Left lung (tissue), 10 donors: ENCODE measurements around the gene U2AF1L4. TPM values are rescaled to one million over a fixed set of nuclear protein-coding genes. Genes with fewer than 3 reads are reported as not detected.

Experiments
- ATAC-seq: fragments of 200-7000 bp; cut with Tn5 transposase; one replicate; pipeline ENCODE4 v1.9.1; 2020; ENCODE audit warnings: moderate library complexity
- DNase-seq, 4 donors: peaks; one replicate each; pipeline ENCODE4 v3.0.0-alpha.2; 2013 to 2020
- H3K27ac ChIP-seq, 2 donors: fragments of 200-600 bp; sonication (generic) in 1 of 2; one replicate each; pipeline versions ENCODE4 v1.5.0 to v1.8.0; 2020 to 2021
- H3K27me3 ChIP-seq, 2 donors: fragments of 200-600 bp; sonication (generic) in 1 of 2; one replicate each; pipeline versions ENCODE4 v1.5.0 to v1.8.0; 2020 to 2021
- H3K36me3 ChIP-seq, 2 donors: fragments of 200-600 bp; sonication (generic) in 1 of 2; one replicate each; pipeline versions ENCODE4 v1.5.0 to v1.8.0; 2020 to 2021
- H3K4me1 ChIP-seq, 2 donors: fragments of 200-600 bp; one replicate each; pipeline ENCODE4 v1.8.0; 2021
- H3K4me3 ChIP-seq, 2 donors: fragments of 200-600 bp; sonication (generic) in 1 of 2; one replicate each; pipeline versions ENCODE4 v1.5.0 to v1.8.0; 2020 to 2021; ENCODE audit warnings: mild to moderate bottlenecking in 1 of 2
- H3K9me3 ChIP-seq, 2 donors: fragments of 200-600 bp; sonication (generic) in 1 of 2; one replicate each; pipeline versions ENCODE4 v1.5.0 to v1.8.0; 2020 to 2021
- CTCF ChIP-seq, 2 donors: fragments of 200-600 bp; sonication (generic) in 1 of 2; IDR thresholded peaks; one replicate each; pipeline versions ENCODE4 v1.5.0 to v1.8.0; 2021; ENCODE audit warnings: antibody characterized with exemption in 2 of 2
- intact Hi-C, 2 donors: fragments of 100-400 bp; cut with DNase I; formaldehyde crosslinking; loops; one replicate each; pipeline versions ENCODE4 v1.11.2 to v1.14.2; 2022
- polyA plus RNA-seq, 6 donors: library from polyadenylated mRNA; unstranded; fragments of 120-200 nt; gene quantifications; one replicate each; pipeline ENCODE4 v1.2.1, GENCODE V29; 2013; ENCODE audit not compliant: insufficient read length in 6 of 6
- total RNA-seq, 2 donors: library from RNA; stranded (reverse); fragmentation: NEBNext Ultra II Directional; extraction: Animal tissue kit (Norgen Biotek cat#: 25700); gene quantifications; one replicate each; pipeline ENCODE4 v1.2.1, GENCODE V29; 2021
- donor health status: DM: no; HTN: yes; CAD: no.
- donor health status: DM: no; HTN: no; CAD: no.

U2AF1L4 gene
- total and polyA plus RNA-seq, 8 donors = 15.2 to 20.5 (median 16.5) TPM

- DNase-seq (peak in 1 of 4 donors; percentile 76), ATAC-seq (no peak)
- Histone ChIP-seq H3K36me3 (peaks cover 0 to 62% of the 10 kb centered on the region in 2 donors), H3K9me3 (no peaks in the 10 kb centered on the region), H3K4me3 (no peak overlapping the region), H3K27ac (no peak overlapping the region), H3K27me3 (no peaks in the 10 kb centered on the region), H3K4me1 (peaks cover 3 to 41% of the 10 kb centered on the region in 2 donors)
- intact Hi-C loops = no loop called here
- no peak for TF ChIP-seq CTCF (IDR thresholded peaks at IDR 0.05)
These were observed 7.0 kb downstream of the U2AF1L4 start for GRCh38 chr19:35738021-35738886.

DNA sequence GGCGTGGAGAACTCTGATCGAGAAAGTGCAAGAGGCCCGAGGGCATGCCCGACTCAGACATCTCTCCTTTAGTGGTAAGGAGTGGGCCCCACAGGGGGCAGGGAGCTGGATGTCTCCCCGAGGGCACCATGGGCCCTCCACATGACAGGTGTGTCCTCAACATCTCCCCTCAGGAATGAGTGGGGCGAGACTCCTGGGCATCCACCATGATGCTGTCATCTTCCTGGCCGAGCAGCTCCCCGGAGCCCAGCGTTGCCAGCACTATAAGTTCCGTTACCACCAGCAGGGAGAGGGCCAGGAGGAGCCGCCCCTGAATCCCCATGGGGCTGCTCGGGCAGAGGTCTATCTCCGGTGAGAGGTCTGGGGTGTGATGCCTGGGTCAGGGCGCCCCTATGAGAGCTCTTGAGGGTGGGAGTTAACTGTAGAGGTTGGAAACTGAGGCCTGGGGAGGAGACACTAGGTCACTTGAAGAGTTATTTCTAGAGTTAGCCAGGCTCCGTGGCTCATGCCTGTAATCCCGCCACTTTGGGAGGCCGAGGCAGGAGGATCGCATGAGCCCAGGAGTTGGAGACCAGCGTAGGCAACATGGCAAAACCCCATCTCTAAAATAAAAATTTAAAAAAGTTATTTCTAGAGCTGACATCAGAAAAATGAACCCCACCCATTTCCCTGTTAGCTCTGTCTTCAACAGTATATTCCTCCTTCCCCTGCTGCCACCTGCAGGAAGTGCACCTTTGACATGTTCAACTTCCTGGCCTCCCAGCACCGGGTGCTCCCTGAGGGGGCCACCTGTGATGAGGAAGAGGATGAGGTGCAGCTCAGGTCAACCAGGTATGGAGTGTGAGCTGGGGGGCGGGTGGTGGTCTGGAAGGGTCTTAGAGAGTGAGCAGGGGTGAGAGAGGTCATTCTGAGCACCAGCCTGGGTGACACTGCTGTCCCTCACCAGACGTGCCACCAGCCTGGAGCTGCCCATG lies 8.0 kb downstream of the U2AF1L4 start:
- Histone ChIP-seq H3K27ac (no peak overlapping the region), H3K4me3 (no peak overlapping the region), H3K27me3 (no peaks in the 10 kb centered on the region), H3K36me3 (peaks cover 0 to 72% of the 10 kb centered on the region in 2 donors), H3K4me1 (peaks cover 3 to 31% of the 10 kb centered on the region in 2 donors), H3K9me3 (no peaks in the 10 kb centered on the region)
- no peak for TF ChIP-seq CTCF (IDR thresholded peaks at IDR 0.05)
- ATAC-seq (no peak), DNase-seq (no peak)
- intact Hi-C loops = no loop called here

- H3K4me1 ChIP-seq = peaks cover 0 to 11% of the 10 kb centered on the region in 2 donors
- H3K27ac ChIP-seq = no peak overlapping the region
- intact Hi-C loops = no loop called here
- no peak for TF ChIP-seq CTCF (IDR thresholded peaks at IDR 0.05)
- H3K27me3 ChIP-seq = no peaks in the 10 kb centered on the region
- peaks cover 0 to 95% of the 10 kb centered on the region in 2 donors for H3K36me3 ChIP-seq
- H3K4me3 ChIP-seq = no peak overlapping the region
- no peaks in the 10 kb centered on the region for H3K9me3 ChIP-seq
- ATAC-seq = no peak
- no peak for DNase-seq
These were observed 10.3 kb downstream of the U2AF1L4 start for GRCh38 chr19:35734889-35735288.

DNA sequence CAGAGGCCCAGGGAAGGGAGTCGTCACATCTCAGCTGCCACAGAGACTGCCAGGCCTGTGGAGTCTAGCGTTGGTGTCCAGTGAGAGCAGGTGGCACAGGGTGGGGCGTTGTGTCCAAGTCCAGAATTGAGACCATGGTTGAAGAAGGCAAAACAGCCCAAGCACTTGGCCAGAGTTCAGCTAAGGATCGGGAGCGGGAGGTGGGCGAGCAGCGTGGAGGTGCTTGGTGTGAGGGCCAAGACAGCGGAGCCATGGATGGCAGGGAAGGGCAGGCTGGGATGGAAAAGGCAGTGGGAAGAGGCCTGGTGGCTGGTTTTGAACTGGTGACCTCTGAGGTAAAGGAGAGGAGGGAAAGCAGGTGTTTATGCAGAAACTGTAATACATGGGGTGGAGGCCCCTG lies 10.9 kb downstream of the U2AF1L4 start:
- no peak overlapping the region for H3K4me3 ChIP-seq
- intact Hi-C loops = no loop called here
- H3K27ac ChIP-seq = no peak overlapping the region
- H3K36me3 ChIP-seq = peaks cover 0 to 100% of the 10 kb centered on the region in 2 donors
- no peaks in the 10 kb centered on the region for H3K27me3 ChIP-seq
- no peak for ATAC-seq
- peaks cover 0 to 5% of the 10 kb centered on the region in 2 donors for H3K4me1 ChIP-seq
- DNase-seq = no peak
- H3K9me3 ChIP-seq = no peaks in the 10 kb centered on the region
- TF ChIP-seq CTCF (IDR thresholded peaks at IDR 0.05) = no peak
